Stimulated activated CD8-positive, alpha-beta memory T cell treated with anti-CD3 and anti-CD28 coated beads, Interleukin-15, amount 100 ng/mL, for 1 hour (primary cell): Measurements from ENCODE around the gene STK40.
A peak's percentile ranks its signal among the peaks of the same experiment; 100 is the strongest.

ENCODE experiments used
- DNase-seq: peaks from one replicate; pipeline ENCODE4 v3.0.0-alpha.2; 2020; ENCODE audit warnings: low read depth

STK40 gene

GRCh38 chr1:36385410-36386264, at the start of gene STK40:
Gene STK40 (minus strand): TSS chr1:36385924. CDS start chr1:36361332, 24,592 bp downstream.
- peak; percentile 96 for DNase-seq

DNA sequence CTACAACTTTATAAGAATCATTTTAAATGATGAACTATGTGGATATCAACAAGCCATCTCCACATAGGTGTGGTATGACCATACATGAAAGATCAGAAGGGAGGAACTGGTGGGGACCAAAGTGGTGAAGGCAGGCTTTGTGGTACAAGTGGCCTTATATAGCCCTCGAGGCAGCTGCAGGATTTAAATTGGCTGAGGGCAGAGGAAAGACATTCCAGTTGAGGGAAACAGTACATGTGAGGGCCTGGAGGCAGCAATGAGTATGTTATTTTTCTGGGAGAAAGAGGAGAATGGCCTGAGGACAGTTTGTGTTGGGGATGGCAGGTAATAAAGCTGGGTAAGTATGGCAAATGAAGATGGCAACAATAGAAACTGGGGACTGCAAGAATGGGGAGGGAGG, 47.4 kb upstream of the STK40 start:
- DNase-seq: no peak

GRCh38 chr1:36432616-36433015, 46.9 kb upstream of the STK40 start:
- no peak for DNase-seq

DNA sequence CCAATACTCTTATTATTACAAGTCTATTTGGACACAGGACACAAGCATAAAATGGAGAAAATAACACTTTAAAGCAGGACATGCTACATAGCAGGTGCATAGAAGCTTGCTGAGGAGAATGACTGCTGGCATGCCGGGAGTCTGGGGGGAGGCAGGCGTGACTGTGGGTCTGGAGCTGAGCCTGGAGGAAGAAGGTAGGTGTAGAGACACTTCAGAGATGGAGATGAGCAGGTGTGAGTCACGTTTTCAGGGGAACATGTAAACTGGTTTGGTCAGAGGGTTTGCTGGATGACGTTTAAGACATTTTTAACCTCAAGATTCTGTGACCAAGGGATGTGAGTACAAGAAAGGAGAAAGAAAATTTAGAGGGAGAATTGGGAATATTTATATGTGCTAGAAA, 40.1 kb upstream of the STK40 start:
- DNase-seq: no peak

GRCh38 chr1:36421649-36422048, 35.9 kb upstream of the STK40 start:
- DNase-seq: no peak

- peak; percentile 90 for DNase-seq
Measured at GRCh38 chr1:36420836-36421317, 35.2 kb upstream of the STK40 start.

DNA sequence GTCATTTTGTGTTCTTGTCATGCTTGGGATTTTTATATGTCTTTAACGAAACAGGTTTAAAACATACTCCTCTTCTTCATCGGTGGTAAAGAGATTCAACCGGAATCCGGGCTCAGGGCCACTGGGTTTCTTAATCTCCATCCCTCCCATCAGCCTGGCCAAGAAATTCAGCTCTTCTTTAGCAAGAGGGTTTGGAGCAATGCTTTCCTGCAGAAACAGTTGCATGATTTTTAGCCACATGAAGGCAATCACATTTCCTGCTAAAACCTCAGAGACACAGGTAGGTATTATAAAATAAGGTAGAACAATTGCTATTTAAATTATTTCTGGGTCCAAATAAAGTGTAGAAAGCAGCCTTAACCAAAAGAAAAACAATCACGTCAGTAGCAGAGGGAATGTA, 34.7 kb upstream of the STK40 start:
- no peak for DNase-seq

DNA sequence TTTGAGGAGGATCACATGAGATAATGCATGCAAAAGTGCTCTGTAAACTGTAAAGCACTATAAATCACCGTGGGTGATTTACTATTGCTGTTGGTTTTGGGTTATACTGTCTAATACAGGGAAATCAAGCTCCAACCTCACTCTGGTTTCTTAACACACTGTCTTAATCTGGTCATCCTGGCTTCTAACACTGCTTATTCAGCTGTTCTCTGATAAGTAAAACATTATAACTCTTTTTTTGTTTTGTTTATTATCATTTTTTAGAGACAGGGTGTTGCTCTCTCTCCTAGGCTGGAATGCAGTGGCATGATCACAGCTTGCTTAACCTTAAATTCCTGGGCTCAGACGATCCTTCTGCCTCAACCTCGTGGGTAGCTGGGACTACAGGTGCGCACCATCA, 33.8 kb upstream of the STK40 start:
- no peak for DNase-seq

GRCh38 chr1:36419140-36419539, 33.4 kb upstream of the STK40 start:
- DNase-seq: no peak

GRCh38 chr1:36417931-36418330, 32.2 kb upstream of the STK40 start:
- no peak for DNase-seq

DNA sequence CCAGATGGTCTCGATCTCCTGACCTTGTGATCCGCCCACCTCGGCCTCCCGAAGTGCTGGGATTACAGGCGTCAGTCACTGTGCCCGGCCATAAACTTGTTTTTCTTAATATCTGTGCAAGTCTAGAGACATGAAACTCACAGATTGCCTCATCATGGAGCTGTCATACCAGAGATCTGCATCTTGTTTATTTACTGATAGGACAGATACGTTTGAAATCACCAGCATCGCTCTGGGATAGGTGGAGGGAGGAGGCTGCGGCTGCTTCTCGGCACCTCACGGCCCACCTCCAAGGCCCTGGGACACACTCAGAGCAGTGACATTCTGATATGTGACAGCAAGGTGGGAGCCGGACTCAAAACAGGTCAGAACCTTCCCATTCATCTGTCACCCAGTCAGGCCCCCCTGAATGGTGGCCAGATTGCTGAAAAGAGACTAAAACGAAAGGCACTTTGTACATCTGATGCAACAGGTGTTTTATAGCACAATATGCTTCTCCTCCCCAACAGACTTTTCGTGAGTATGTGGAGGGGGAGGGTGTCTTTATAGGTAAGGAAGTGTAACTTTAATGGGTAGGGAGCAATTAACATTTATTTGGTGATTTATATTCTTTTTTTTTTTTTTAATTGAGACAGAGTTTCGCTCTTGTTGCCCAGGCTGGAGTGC, 30.1 kb upstream of the STK40 start:
- no peak for DNase-seq

- no peak for DNase-seq
Measured at GRCh38 chr1:36414384-36414783, 28.7 kb upstream of the STK40 start.

DNA sequence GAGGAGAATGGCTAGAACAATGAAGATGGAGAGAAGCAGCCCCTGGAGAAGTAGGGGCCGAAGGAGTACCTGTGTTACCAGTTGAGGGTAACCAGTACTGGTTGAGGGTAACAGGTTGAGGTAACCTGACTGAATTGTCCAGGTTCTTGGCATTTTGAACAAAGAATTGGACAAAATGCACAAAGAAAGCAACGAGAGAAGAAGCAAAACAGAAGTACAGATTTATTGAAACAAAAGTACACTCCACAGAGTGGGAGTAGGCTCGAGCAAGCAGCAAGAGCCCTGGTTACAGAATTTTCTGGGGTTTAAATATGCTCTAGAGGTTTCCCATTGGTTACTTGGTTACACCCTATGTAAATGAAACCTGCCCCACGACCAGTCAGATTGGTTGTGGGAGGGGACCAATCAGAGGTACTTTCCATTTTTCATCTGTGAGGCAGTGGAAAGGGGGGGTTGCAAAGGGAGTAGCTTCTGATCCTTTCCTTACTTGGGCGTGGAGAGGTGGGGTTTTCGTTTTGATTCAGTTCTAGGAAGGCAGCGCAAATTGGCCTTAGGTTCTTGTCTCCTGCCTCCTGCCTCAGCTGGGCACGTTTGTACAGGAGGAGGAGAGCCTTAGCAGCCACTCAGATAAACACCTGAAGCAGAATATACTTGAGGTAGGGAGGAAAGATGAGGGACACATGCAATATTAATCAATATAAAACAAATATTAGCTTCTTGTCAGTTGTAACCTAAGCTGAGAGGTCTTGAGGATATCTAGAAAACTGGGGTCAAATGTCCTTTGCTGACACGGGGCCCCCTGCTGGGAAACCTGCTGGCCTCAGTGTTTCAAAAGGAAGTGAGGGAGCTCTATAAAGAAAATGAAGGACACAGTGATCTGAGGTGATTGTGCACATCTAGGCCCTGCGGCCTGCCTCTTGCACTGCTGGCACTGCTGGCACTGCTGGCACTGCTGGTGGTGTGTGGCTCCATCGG, 26.2 kb upstream of the STK40 start:
- DNase-seq: no peak

DNA sequence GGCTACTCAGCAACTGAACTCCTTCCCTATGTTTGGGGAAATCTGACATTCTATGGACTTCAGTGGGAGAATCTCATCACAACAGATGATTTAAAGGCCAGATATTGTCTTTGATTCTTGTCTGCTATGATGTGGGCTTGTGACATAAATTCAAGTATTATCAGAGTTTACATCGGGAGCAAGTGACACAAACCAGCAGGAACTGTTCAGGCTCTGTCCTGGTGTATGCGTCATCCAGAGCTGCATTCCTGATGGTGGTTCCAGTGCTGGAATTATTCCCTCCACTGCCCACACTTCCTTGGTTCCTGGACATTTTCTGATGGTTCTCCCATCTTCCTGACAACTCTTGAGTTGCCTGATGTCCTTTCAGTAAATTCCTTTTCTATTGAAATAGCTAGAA, 22.8 kb upstream of the STK40 start:
- DNase-seq: no peak

- DNase-seq: no peak
Measured at GRCh38 chr1:36406440-36406839, 20.7 kb upstream of the STK40 start.

GRCh38 chr1:36402504-36402890, 16.8 kb upstream of the STK40 start:
- DNase-seq: no peak

DNA sequence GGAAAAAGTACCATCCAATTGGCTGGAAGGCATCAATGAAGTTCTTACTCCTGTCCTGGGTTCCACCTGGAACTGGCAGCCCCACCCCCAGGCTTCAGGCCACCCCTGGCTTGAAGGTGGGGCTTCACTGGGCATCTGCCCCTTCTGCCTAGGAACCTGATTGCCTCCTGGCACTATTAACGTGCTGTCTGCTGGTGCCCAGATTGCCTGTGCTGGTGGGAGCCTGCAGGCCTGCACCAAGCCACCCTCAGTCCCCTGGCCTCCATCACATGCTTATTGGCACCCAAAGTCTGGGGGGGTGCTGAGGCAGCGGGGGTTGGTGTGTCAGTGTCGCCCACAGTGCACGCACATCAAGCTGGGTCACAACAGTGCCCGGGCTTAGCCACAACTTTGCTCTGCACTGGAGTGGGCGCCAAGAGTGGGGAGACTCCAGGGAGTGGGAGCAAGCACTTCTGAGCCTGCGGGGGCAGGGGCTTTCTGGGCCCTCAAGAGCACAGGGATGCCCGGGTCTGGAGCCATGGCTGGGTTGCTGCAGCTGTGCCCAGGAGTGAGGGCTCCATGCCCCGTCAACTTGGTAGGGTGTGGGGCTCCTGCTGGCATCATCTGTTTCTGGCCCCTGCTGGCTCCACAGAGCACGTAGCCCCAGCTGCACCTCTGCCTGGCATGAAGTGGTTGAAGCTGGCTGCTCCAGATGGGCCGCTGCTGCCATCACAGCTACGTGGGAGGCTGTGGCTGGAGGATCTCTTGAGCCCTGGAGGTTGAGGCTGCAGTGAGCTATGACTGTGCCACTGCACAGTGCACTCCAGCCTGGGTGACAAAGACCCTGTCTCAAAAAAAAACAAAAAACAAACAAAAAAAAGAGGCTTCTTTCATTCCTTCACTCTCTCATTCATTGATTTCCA, 16.1 kb upstream of the STK40 start:
- no peak for DNase-seq

DNA sequence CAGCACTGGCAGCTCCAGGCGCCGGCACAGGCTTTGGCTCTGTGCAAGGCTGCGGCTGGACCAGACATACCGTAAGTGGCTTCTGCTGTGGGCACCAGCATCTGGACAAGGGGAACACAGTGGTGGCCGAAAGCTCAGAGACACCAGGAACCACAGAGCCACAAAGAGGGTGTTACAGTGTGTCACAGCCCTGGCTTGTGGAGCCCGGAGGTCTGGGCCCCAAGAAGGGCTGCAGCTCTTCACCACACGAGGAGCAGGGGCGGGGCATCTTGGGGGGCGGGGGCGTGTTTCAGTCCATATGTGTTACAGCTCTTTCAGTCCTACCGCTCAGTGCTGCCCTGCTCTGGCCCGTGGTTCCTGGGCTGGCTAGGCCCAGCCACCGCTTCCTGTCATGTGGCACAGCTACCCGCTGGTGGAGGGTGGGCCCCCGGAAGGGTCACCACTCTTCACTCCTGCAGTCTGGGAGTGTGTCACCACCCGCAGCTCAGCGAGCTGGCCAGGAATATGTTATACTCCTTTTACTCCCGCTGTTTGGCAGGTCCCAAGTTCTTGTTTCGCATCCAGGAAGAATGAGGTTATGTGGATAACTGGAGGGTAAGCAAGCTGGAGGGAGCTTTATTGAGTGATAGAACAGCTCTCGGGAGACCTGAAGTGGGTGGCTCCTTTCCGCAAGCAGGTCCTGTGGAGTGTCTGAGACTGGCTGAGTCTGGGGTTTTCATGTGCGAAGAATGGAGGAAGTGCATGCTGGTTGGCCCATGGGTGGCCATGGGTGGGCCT, 15.3 kb upstream of the STK40 start:
- DNase-seq: peak; percentile 28

- DNase-seq: no peak
Measured at GRCh38 chr1:36400514-36400824, 14.7 kb upstream of the STK40 start.

DNA sequence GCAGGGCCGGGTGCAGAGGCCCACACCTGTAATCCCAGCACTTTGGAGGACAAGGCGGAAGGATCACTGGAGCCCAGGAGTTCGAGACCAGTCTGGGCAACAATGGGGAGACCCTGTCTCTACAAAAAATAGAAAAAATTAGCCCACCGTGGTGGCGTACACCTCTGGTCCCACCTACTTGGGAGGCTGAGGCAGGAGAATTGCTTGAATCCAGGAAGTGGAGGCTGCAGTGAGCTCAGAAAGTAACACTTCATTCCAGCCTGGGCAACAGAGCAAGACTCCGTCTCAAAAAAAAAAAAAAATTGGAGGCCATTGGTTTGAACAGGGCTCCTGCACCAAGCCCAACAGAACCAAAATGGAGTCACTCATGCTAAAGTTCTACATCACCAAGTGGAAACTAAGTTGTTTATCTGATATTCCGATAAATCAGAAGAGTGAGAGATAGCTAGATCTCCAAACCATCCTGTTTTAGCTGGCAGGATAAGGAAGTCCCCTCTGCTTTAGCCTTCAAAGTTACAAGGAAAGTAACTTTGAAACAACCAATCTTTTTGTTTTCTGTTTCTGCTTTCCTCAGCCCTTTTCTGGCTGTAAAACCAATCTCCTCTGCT, 12.8 kb upstream of the STK40 start:
- no peak for DNase-seq
